OCI-LY7 (cell line): Measurements from ENCODE around the gene TPM4.

Source experiments
- EZH2phosphoT487 ChIP-seq: fragments of 200-600 bp; sonication (generic); IDR thresholded peaks from 2 replicates; pipeline ENCODE4 v1.6.1; 2018; ENCODE audit warnings: low read depth, borderline replicate concordance, mild to moderate bottlenecking, mixed run types, antibody characterized with exemption, low read length, moderate library complexity, mixed read lengths
- TF ChIP-seq, protein P1 (sequence below): fragments of 200-600 bp; sonication (generic); conservative IDR thresholded peaks from 2 replicates; pipeline ENCODE4 v1.5.1; 2014; ENCODE audit warnings: mild to moderate bottlenecking, antibody characterized with exemption, low read length, moderate library complexity, mixed read lengths

DNA sequence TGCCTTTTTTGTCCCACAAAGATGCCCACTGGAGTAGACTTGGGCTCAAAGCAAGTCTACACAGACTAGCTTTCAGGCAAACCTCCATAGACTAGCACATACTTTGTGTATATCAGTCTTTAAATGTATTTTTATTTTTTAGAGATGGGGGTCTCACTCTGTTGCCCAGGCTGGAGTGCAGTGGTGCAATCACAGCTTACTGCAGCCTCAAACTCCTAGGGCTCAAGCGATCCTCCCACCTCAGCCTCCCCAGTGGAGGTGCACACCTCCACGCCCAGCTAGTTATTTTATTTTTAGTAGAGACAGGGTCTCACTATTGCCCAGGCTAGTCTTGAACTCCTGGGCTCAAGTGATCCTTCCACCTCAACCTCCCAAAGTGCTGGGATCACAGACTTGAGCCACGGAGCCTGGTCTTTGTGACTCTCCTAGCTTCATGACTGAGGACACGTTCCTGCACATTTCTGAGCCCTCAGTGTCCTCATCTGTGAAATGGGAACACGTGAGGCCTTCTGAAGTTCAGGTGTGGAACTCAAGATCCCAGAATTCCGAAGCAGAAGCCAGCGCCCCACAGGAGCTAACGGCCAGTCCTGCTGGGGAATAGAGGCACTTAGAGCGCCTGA is 5.1 kb upstream of the TPM4 start:
- TF ChIP-seq, protein P1, sequence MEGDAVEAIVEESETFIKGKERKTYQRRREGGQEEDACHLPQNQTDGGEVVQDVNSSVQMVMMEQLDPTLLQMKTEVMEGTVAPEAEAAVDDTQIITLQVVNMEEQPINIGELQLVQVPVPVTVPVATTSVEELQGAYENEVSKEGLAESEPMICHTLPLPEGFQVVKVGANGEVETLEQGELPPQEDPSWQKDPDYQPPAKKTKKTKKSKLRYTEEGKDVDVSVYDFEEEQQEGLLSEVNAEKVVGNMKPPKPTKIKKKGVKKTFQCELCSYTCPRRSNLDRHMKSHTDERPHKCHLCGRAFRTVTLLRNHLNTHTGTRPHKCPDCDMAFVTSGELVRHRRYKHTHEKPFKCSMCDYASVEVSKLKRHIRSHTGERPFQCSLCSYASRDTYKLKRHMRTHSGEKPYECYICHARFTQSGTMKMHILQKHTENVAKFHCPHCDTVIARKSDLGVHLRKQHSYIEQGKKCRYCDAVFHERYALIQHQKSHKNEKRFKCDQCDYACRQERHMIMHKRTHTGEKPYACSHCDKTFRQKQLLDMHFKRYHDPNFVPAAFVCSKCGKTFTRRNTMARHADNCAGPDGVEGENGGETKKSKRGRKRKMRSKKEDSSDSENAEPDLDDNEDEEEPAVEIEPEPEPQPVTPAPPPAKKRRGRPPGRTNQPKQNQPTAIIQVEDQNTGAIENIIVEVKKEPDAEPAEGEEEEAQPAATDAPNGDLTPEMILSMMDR = no peak
- TF ChIP-seq EZH2phosphoT487 = no peak
